Gastrocnemius medialis (tissue), 4 donors: ENCODE data around the gene IL37.

Source experiments
- CTCF ChIP-seq, 5 experiments: fragments of 450-650 bp in 3 of 5; fragments of 200-600 bp in 2 of 5; sonication (generic) in 2 of 5; IDR thresholded peaks in 4 of 5; conservative IDR thresholded peaks in 1 of 5; 1 replicate in 4 of 5; 2 replicates in 1 of 5; pipeline ENCODE4 v1.5.1; 2016 to 2019; ENCODE audit warnings: antibody characterized with exemption in 5 of 5, mild to moderate bottlenecking in 3 of 5, moderate library complexity in 3 of 5
- POLR2A ChIP-seq, 2 donors: fragments of 450-650 bp; IDR thresholded peaks; one replicate each; pipeline ENCODE4 v1.6.1; 2017; ENCODE audit warnings: antibody characterized with exemption in 2 of 2, mild to moderate bottlenecking in 2 of 2, moderate library complexity in 2 of 2

DNA sequence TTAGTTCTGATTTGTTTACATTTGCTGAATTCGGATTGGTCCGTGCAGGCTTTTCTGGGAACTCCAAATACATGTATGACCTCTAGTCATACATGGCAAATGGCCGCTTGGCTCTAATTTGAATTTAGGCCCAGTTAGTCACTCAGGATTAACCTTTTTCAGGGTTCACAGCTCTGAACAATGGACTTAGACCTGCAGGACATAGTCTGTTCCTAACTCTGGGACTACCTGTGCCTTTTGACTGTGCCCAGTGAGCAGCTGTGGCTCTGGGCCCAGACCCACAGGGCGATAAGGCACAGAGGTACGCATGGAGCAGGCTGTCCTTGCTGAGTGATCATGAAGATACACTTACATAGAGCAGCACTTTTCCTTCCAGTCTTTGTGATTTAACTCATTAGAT, 28.5 kb downstream of the IL37 start:
- no peak for TF ChIP-seq CTCF (IDR thresholded peaks at IDR 0.05 in 4 of 5, conservative IDR thresholded peaks at IDR 0.05 in 1 of 5)
- TF ChIP-seq POLR2A (IDR thresholded peaks at IDR 0.05), result no peak
